GM18511 (cell line): ENCODE measurements around the gene SLFN11.
"Not testable (repeated sequence)": the region's sequence is repeated elsewhere in the genome, so short reads cannot be mapped to it uniquely, and the experiment has no call there.

Experiments used
- ATAC-seq: cut with Tn5 transposase; IDR thresholded peaks from one replicate; pipeline ENCODE4 v1.9.1; 2021; ENCODE audit warnings: mild to moderate bottlenecking, moderate library complexity; ENCODE audit not compliant: unreplicated experiment

Gene SLFN11

GRCh38 chr17:35312346-35312745, 61.1 kb downstream of the SLFN11 start:
- ATAC-seq, result no peak

- not testable (repeated sequence) for ATAC-seq
Observed at GRCh38 chr17:35309345-35309744, 64.1 kb downstream of the SLFN11 start.
